RPMI7951 (cell line): ENCODE results near the gene CEP85L. TPM values are rescaled to one million over a fixed set of nuclear protein-coding genes. Genes with fewer than 3 reads are reported as not detected.
A peak's percentile ranks its signal among the peaks of the same experiment; 100 is the strongest.

ENCODE experiments used
- DNase-seq: peaks from one replicate; pipeline ENCODE4 v3.0.0-alpha.2; 2012; ENCODE audit warnings: low read depth
- total RNA-seq: library from RNA; depleted of rRNA; stranded (reverse); fragments of >200 nt; shearing (Covaris generic); gene quantifications from 2 replicates; pipeline ENCODE4 v1.2.3, GENCODE V29; 2014

The CEP85L gene
- total RNA-seq, 1 experiment from 2014 or later: 10.8 TPM

GRCh38 chr6:118621799-118622470 lies 29.5 kb downstream of the CEP85L start:
- no peak for DNase-seq

- DNase-seq: no peak
Observed at GRCh38 chr6:118620202-118620601, 31.2 kb downstream of the CEP85L start.

GRCh38 chr6:118618676-118619377 lies 32.6 kb downstream of the CEP85L start:
- DNase-seq: peak; percentile 53

- no peak for DNase-seq
Observed at GRCh38 chr6:118617417-118617816, 34.0 kb downstream of the CEP85L start.

GRCh38 chr6:118611334-118611733 lies 40.1 kb downstream of the CEP85L start:
- no peak for DNase-seq

- DNase-seq: no peak
Observed at GRCh38 chr6:118606858-118607257, 44.5 kb downstream of the CEP85L start.

- no peak for DNase-seq
Observed at GRCh38 chr6:118606268-118606667, 45.1 kb downstream of the CEP85L start.

GRCh38 chr6:118603372-118603771 lies 48.0 kb downstream of the CEP85L start:
- DNase-seq: no peak

- DNase-seq: no peak
Observed at GRCh38 chr6:118602300-118602699, 49.1 kb downstream of the CEP85L start.

- no peak for DNase-seq
Observed at GRCh38 chr6:118598324-118598723, 53.1 kb downstream of the CEP85L start.

- no peak for DNase-seq
Observed at GRCh38 chr6:118597636-118598035, 53.8 kb downstream of the CEP85L start.

GRCh38 chr6:118596774-118597320 lies 54.5 kb downstream of the CEP85L start:
- DNase-seq: no peak

GRCh38 chr6:118594877-118595276 lies 56.5 kb downstream of the CEP85L start:
- DNase-seq: no peak

GRCh38 chr6:118591897-118592296 lies 59.5 kb downstream of the CEP85L start:
- DNase-seq: no peak

- no peak for DNase-seq
Observed at GRCh38 chr6:118589649-118590365, 61.6 kb downstream of the CEP85L start.

GRCh38 chr6:118589186-118589585 lies 62.2 kb downstream of the CEP85L start:
- no peak for DNase-seq

GRCh38 chr6:118588626-118589025 lies 62.8 kb downstream of the CEP85L start:
- no peak for DNase-seq

- DNase-seq: no peak
Observed at GRCh38 chr6:118586746-118587485, 64.5 kb downstream of the CEP85L start.

GRCh38 chr6:118584911-118585310 lies 66.5 kb downstream of the CEP85L start:
- DNase-seq: no peak

GRCh38 chr6:118581489-118581959 lies 69.9 kb downstream of the CEP85L start:
- peak; percentile 68 for DNase-seq

GRCh38 chr6:118580585-118581419 lies 70.6 kb downstream of the CEP85L start:
- DNase-seq: peak; percentile 67
